ENCODE data around the gene PLA2G1B.

DNA sequence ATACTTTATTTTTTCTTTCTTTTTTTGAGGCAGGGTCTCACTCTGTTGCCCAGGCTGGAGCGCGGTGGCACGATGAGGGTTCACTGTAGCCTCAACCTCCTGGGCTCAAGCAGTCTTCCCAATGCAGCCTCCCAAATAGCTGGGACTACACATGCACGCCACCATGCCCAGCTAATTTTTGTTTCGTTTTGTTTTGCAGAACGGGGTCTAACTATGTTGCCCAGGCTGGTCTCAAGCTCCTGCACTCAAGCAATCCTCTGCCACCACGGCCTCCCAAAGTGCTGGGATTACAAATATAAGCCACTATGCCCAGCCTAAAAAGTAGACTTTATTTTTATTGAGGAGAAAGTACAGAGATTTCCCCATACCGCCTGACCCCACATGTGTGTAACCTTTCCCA is 46.1 kb upstream of the PLA2G1B start:
- TF ChIP-seq POLR2A (IDR thresholded peaks at IDR 0.05), result no peak
- TF ChIP-seq, protein P1, sequence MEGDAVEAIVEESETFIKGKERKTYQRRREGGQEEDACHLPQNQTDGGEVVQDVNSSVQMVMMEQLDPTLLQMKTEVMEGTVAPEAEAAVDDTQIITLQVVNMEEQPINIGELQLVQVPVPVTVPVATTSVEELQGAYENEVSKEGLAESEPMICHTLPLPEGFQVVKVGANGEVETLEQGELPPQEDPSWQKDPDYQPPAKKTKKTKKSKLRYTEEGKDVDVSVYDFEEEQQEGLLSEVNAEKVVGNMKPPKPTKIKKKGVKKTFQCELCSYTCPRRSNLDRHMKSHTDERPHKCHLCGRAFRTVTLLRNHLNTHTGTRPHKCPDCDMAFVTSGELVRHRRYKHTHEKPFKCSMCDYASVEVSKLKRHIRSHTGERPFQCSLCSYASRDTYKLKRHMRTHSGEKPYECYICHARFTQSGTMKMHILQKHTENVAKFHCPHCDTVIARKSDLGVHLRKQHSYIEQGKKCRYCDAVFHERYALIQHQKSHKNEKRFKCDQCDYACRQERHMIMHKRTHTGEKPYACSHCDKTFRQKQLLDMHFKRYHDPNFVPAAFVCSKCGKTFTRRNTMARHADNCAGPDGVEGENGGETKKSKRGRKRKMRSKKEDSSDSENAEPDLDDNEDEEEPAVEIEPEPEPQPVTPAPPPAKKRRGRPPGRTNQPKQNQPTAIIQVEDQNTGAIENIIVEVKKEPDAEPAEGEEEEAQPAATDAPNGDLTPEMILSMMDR (IDR thresholded peaks at IDR 0.05), result no peak
